Measurements from ENCODE around the gene ACAP1. TPM values are rescaled to one million over a fixed set of nuclear protein-coding genes. Genes with fewer than 3 reads are reported as not detected.
A peak's percentile ranks its signal among the peaks of the same experiment; 100 is the strongest.

Gene ACAP1
- total RNA-seq, 1 experiment from 2014 or later: 8.8 TPM

DNA sequence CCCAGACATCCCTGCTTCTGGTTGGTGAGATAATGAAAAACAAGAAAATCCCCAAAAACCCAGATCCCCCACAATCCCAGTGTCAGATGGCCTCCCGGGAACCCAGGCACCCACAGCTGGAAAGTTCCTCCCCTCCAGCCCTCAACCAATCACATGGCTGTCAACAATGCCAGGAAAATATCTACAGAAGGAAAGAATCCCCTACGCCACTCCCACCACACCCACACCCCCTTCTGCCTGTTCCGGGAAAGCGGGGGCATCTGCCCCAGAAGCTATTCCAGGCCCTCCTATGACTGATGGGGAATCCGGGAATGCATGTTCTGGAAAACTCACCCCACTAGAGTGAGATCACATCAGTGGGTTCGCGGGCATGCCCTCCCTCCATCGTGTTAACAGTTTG is 20.4 kb downstream of the ACAP1 start:
- Histone ChIP-seq H3K4me2 (ENCODE audit: low read length) (peak overlapping the region; percentile 60; the same call in 1 of the 2 replicates), H3K79me2 (ENCODE audit: insufficient read depth, low read length) (peaks cover 6% of the 10 kb centered on the region; the same call in 1 of the 2 replicates), H3K36me3 (ENCODE audit: control insufficient read depth in 1 of 2, insufficient read depth in 2 of 2, low read length in 2 of 2) (no peaks in the 10 kb centered on the region), H3K27ac (ENCODE audit: low read depth, low read length) (no peak overlapping the region), H4K20me1 (ENCODE audit: insufficient read depth) (no peaks in the 10 kb centered on the region), H3K4me1 (ENCODE audit: control insufficient read depth in 1 of 2, insufficient read depth in 2 of 2, low read length in 2 of 2) (peaks cover 23 to 48% of the 10 kb centered on the region in 2 experiments), H3K9ac (ENCODE audit: low read length) (no peak overlapping the region), H3K4me3 (replicated peaks in 1 of 2; ENCODE audit: low read depth in 1 of 2, low read length in 2 of 2) (no peak overlapping the region), H2AFZ (ENCODE audit: low read depth, low read length, poor library complexity, severe bottlenecking) (no peak overlapping the region), H3K9me2 (ENCODE audit: insufficient read depth) (no peaks in the 10 kb centered on the region), H3K27me3 (ENCODE audit: insufficient read depth, low read length) (no peaks in the 10 kb centered on the region), H3K9me3 (ENCODE audit: control insufficient read depth in 1 of 2, insufficient read depth in 1 of 2, low read depth in 1 of 2, low read length in 2 of 2) (no peaks in the 10 kb centered on the region)
- BruUV-seq (replicated peaks): no TSS peak
- TF ChIP-seq RAD21 (IDR thresholded peaks at IDR 0.05; ENCODE audit: low read depth): no peak
- TF ChIP-seq YY1 (IDR thresholded peaks at IDR 0.05; ENCODE audit: extremely low read depth, insufficient replicate concordance, low read depth, low read length): no peak
- TF ChIP-seq ZFX (IDR thresholded peaks at IDR 0.05): no peak
- no peak for TF ChIP-seq ZNF274 (IDR thresholded peaks at IDR 0.05; ENCODE audit: low read depth, low read length)
- TF ChIP-seq TCF7L2 (IDR thresholded peaks at IDR 0.05; ENCODE audit: borderline replicate concordance, extremely low read depth, insufficient read depth, insufficient read length): no peak
- TF ChIP-seq SRF (IDR thresholded peaks at IDR 0.05; ENCODE audit: low read depth): no peak
- TF ChIP-seq, protein P1, sequence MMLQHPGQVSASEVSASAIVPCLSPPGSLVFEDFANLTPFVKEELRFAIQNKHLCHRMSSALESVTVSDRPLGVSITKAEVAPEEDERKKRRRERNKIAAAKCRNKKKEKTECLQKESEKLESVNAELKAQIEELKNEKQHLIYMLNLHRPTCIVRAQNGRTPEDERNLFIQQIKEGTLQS (IDR thresholded peaks at IDR 0.05): no peak
- no peak for TF ChIP-seq MAX (IDR thresholded peaks at IDR 0.05)
- no peak for TF ChIP-seq JUND (IDR thresholded peaks at IDR 0.05)
- TF ChIP-seq ELF1 (IDR thresholded peaks at IDR 0.05; ENCODE audit: borderline replicate concordance, low read depth): no peak
- no peak for TF ChIP-seq REST (IDR thresholded peaks at IDR 0.05; ENCODE audit: low read depth)
- TF ChIP-seq, protein P2, sequence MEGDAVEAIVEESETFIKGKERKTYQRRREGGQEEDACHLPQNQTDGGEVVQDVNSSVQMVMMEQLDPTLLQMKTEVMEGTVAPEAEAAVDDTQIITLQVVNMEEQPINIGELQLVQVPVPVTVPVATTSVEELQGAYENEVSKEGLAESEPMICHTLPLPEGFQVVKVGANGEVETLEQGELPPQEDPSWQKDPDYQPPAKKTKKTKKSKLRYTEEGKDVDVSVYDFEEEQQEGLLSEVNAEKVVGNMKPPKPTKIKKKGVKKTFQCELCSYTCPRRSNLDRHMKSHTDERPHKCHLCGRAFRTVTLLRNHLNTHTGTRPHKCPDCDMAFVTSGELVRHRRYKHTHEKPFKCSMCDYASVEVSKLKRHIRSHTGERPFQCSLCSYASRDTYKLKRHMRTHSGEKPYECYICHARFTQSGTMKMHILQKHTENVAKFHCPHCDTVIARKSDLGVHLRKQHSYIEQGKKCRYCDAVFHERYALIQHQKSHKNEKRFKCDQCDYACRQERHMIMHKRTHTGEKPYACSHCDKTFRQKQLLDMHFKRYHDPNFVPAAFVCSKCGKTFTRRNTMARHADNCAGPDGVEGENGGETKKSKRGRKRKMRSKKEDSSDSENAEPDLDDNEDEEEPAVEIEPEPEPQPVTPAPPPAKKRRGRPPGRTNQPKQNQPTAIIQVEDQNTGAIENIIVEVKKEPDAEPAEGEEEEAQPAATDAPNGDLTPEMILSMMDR (IDR thresholded peaks at IDR 0.05 in 2 of 3, conservative IDR thresholded peaks at IDR 0.05 in 1 of 3; ENCODE audit: borderline replicate concordance in 1 of 3, insufficient read depth in 1 of 3, low read depth in 2 of 3, low read length in 2 of 3): no peak
- no peak for TF ChIP-seq EZH2 (IDR thresholded peaks at IDR 0.05)
- TF ChIP-seq FOSL1 (IDR thresholded peaks at IDR 0.05; ENCODE audit: low read depth): no peak
- TF ChIP-seq CBX3 (IDR thresholded peaks at IDR 0.05; ENCODE audit: low read depth): no peak
- no peak for TF ChIP-seq SIN3A (IDR thresholded peaks at IDR 0.05; ENCODE audit: low read depth)
- no peak for TF ChIP-seq POLR2AphosphoS5 (IDR thresholded peaks at IDR 0.05; ENCODE audit: low read depth, low read length)
- no peak for TF ChIP-seq CEBPB (IDR thresholded peaks at IDR 0.05; ENCODE audit: low read depth)
- no peak for TF ChIP-seq POLR2A (IDR thresholded peaks at IDR 0.05; ENCODE audit: borderline replicate concordance, extremely low read depth, insufficient read depth, insufficient read length)
- DNase-seq (ENCODE audit: low read depth, low spot score) (no peak), ATAC-seq (no peak)
- ChIA-PET CTCF (interaction anchor here (0.6 to 2.9 kb wide), 8 partner anchors 14 to 204 kb away, joined by 3 to 21 read pairs (median 6); partner anchors contain the start of genes NEURL4, SENP3 and TMEM102), RAD21 (ENCODE audit: low non-redundant PET in 1 of 2, low total read pairs in 2 of 2, uncharacterized antibody in 2 of 2, unreplicated experiment in 2 of 2) (interaction anchor here in 1 of 2 experiments (0.7 to 2.0 kb wide), 2 partner anchors 46 to 79 kb away, joined by 4 to 6 read pairs; partner anchors contain the start of gene TMEM102), POLR2A (interaction anchor here (0.7 to 0.8 kb wide), 2 partner anchors 79 to 227 kb away, joined by 3 to 4 read pairs; partner anchors contain the start of genes MPDU1 and TMEM102)
- intact Hi-C loops (cut with micrococcal nuclease): loop anchor here (1.0 to 5.0 kb wide), 4 partner anchors 36 to 205 kb away; partner anchors contain the start of genes PLSCR3, SENP3 and ZBTB4

Data from HCT116 (cell line).